Fibroblast of the aortic adventitia (primary cell): ENCODE measurements around the gene CASKIN1. TPM values are rescaled to one million over a fixed set of nuclear protein-coding genes. Genes with fewer than 3 reads are reported as not detected.

ENCODE experiments used
- DNase-seq: peaks from one replicate; pipeline ENCODE4 v3.0.0-alpha.2; 2010; ENCODE audit warnings: low read depth
- H3K4me3 ChIP-seq: 2 replicates; pipeline ENCODE4 v1.5.1; 2011; ENCODE audit warnings: low read depth, mild to moderate bottlenecking, control low read depth, low read length, moderate library complexity
- total RNA-seq: library from RNA; depleted of rRNA; stranded (reverse); fragments of >200 nt; gene quantifications from 2 replicates; pipeline ENCODE4 v1.2.3, GENCODE V29; 2012; ENCODE audit warnings: low replicate concordance
- TF ChIP-seq, protein P1 (sequence below): IDR thresholded peaks from 2 replicates; pipeline ENCODE4 v1.5.1; 2011; ENCODE audit warnings: mild to moderate bottlenecking, low read length, control low read depth, inconsistent platforms; ENCODE audit not compliant: insufficient read depth

The CASKIN1 gene
- total RNA-seq, 1 donor = 0.18 TPM

DNA sequence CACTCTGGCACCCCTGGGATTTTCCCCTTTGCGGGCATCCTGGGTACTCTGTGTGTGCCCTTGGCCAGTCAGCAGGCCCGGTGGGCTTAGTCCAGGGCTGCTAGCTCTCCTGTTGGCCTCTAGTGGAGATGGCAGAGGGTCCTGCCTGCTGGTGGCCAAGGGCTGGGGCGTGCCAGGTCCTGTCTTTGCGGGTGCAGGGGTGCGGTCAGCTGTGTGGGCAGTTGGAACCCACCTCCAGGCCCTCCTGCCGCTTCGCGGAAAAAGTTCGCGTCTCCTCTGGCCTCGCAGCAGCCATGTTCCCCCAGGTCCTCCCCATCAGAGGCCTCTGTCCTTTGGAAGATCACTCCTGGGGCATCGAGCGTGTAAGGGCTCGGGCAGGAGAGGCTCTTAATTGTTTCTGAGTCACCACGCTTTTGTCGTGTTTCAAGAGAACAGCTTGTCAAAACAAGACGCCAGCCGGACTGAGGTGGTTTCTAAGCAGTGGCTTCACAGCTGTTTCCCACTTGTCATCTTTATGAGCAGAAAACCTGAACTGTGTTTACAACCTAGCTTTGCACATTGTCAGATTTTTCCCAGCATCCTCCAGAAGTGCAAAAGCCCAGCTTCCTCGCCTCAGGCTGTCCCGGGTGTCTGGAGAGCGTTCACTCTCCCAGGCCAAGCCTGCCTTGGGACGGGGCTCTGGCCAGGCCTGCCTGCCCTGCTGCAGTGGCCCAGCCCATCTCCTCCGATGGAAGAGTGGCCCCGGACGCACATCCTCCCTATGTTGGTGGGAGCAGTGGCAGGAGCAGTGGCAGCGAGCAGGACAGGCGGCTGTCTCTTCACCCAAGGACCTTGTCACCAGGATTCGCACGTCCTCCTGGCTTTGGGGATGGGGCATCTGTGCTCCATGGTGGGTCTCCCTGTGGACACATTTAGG lies 34.9 kb upstream of the CASKIN1 start:
- DNase-seq = no peak
- no peak overlapping the region for H3K4me3 ChIP-seq
- TF ChIP-seq, protein P1, sequence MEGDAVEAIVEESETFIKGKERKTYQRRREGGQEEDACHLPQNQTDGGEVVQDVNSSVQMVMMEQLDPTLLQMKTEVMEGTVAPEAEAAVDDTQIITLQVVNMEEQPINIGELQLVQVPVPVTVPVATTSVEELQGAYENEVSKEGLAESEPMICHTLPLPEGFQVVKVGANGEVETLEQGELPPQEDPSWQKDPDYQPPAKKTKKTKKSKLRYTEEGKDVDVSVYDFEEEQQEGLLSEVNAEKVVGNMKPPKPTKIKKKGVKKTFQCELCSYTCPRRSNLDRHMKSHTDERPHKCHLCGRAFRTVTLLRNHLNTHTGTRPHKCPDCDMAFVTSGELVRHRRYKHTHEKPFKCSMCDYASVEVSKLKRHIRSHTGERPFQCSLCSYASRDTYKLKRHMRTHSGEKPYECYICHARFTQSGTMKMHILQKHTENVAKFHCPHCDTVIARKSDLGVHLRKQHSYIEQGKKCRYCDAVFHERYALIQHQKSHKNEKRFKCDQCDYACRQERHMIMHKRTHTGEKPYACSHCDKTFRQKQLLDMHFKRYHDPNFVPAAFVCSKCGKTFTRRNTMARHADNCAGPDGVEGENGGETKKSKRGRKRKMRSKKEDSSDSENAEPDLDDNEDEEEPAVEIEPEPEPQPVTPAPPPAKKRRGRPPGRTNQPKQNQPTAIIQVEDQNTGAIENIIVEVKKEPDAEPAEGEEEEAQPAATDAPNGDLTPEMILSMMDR = no peak

- no peak for DNase-seq
- no peak overlapping the region for H3K4me3 ChIP-seq
- TF ChIP-seq, protein P1 = no peak
Measured at GRCh38 chr16:2230376-2230775, 34.0 kb upstream of the CASKIN1 start.

DNA sequence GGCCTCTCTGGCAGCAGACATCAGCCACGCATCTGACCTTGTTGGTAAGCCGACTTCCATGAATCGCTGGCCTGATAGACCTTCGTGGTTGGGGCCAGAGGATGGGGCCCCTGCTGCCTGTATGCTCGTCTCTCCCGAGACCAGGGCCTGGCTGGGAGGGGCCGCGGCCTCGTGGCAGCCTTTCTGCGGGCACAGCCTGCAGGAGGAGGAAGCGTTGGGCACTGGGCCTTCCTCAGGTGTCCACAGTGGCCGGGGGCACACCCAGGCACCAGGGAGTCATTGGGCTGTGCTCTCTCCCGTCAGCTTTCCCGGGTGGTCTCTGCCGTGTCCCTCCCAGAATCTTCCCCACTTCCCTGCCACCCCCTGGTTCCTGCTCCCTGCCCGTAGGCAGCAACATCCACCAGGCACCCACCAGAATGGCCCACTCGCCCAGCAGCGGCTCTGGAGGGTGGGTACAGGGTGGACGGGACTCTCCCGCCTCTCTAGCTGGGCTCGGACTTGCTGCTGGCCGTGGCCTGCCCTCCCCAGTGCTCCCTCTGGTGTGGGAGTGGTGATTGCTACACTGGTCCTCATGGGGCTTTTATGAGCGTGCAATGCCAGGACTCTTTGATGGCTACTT lies 33.3 kb upstream of the CASKIN1 start:
- TF ChIP-seq, protein P1 = no peak
- no peak for DNase-seq

GRCh38 chr16:2229091-2229490 lies 32.7 kb upstream of the CASKIN1 start:
- TF ChIP-seq, protein P1 = no peak
- H3K4me3 ChIP-seq = no peak overlapping the region
- no peak for DNase-seq

More for the DNA sequence above, 33.3 kb upstream of the CASKIN1 start:
- H3K4me3 ChIP-seq = no peak overlapping the region

- DNase-seq = no peak
- TF ChIP-seq, protein P1 = no peak
Measured at GRCh38 chr16:2228161-2228824, 31.9 kb upstream of the CASKIN1 start.

GRCh38 chr16:2226918-2227317 lies 30.5 kb upstream of the CASKIN1 start:
- no peak overlapping the region for H3K4me3 ChIP-seq
- TF ChIP-seq, protein P1 = no peak
- no peak for DNase-seq

More at GRCh38 chr16:2228161-2228824, 31.9 kb upstream of the CASKIN1 start:
- no peak overlapping the region for H3K4me3 ChIP-seq
